Measurements from ENCODE around the gene CCDC134.

- TF ChIP-seq CTCF (IDR thresholded peaks at IDR 0.05) (no peak), POLR2A (IDR thresholded peaks at IDR 0.05) (no peak), EP300 (IDR thresholded peaks at IDR 0.05) (no peak)
Observed at GRCh38 chr22:41874090-41874489, 73.6 kb downstream of the CCDC134 start.

Measured in tibial nerve (tissue), 4 donors.